Measurements from ENCODE around the gene VTN.

The VTN gene

GRCh38 chr17:28407130-28407973 is 37.2 kb upstream of the VTN start:
- no peak for TF ChIP-seq CTCF (IDR thresholded peaks at IDR 0.05)
- no peak overlapping the region for H3K4me3 ChIP-seq
- H3K27ac ChIP-seq = no peak overlapping the region
- no peak for DNase-seq (ENCODE audit: low spot score)

- peak overlapping the region; percentile 6 to 84 for H3K27ac ChIP-seq
Observed at GRCh38 chr17:28406473-28406814, 36.3 kb upstream of the VTN start.

GRCh38 chr17:28405632-28406472 is 35.7 kb upstream of the VTN start, which contains the start of gene SLC46A1:
Gene SLC46A1 (minus strand): TSS chr17:28406212. CDS start chr17:28406114, 98 bp downstream.
- TF ChIP-seq CTCF (IDR thresholded peaks at IDR 0.05) = no peak
- H3K4me3 ChIP-seq = peak within 1 kb of the TSS; percentile 99
- no peak for DNase-seq (ENCODE audit: low spot score)
- H3K27ac ChIP-seq = peak within 1 kb of the TSS; percentile 6 to 84

More at GRCh38 chr17:28406473-28406814, 36.3 kb upstream of the VTN start:
- H3K4me3 ChIP-seq = peak overlapping the region; percentile 99
- no peak for DNase-seq (ENCODE audit: low spot score)
- TF ChIP-seq CTCF (IDR thresholded peaks at IDR 0.05) = no peak

GRCh38 chr17:28404812-28405570 is 34.9 kb upstream of the VTN start:
- DNase-seq (ENCODE audit: low spot score) = no peak
- Histone ChIP-seq H3K4me3 (peak overlapping the region; percentile 99), H3K27ac (peak overlapping the region in 1 of 2 donors; percentile 84)
- TF ChIP-seq CTCF (IDR thresholded peaks at IDR 0.05) = no peak

- H3K4me3 ChIP-seq = peak overlapping the region; percentile 99
- H3K27ac ChIP-seq = peak overlapping the region in 1 of 2 donors; percentile 84
- no peak for DNase-seq (ENCODE audit: low spot score)
- no peak for TF ChIP-seq CTCF (IDR thresholded peaks at IDR 0.05)
Observed at GRCh38 chr17:28404461-28404811, 34.3 kb upstream of the VTN start.

- no peak for DNase-seq (ENCODE audit: low spot score)
- Histone ChIP-seq H3K27ac (peak overlapping the region in 1 of 2 donors; percentile 84), H3K4me3 (no peak overlapping the region)
- no peak for TF ChIP-seq CTCF (IDR thresholded peaks at IDR 0.05)
Observed at GRCh38 chr17:28404007-28404406, 33.9 kb upstream of the VTN start.

Data from coronary artery (tissue), 2 donors.